WERI-Rb-1 (cell line): ENCODE measurements around the gene EPHA8.

Experiments used
- DNase-seq: peaks from one replicate; pipeline ENCODE4 v3.0.0-alpha.2; 2020
- H3K27ac ChIP-seq: fragments of 250-450 bp; sonication (Bioruptor Pico); 2 replicates; pipeline ENCODE4 v1.5.1; 2020; ENCODE audit warnings: mild to moderate bottlenecking, moderate library complexity
- H3K27me3 ChIP-seq: fragments of 250-450 bp; sonication (Bioruptor Pico); 2 replicates; pipeline ENCODE4 v1.5.1; 2021; ENCODE audit warnings: mild to moderate bottlenecking, low read depth, moderate library complexity; ENCODE audit not compliant: insufficient read depth, severe bottlenecking
- H3K36me3 ChIP-seq: fragments of 250-450 bp; sonication (Bioruptor Pico); 2 replicates; pipeline ENCODE4 v1.5.1; 2020; ENCODE audit warnings: mild to moderate bottlenecking, moderate library complexity
- H3K4me3 ChIP-seq: 2 replicates; pipeline ENCODE4 v1.5.1; 2011; ENCODE audit warnings: low read depth, mild to moderate bottlenecking, control low read depth, low read length
- H3K9me3 ChIP-seq: fragments of 250-450 bp; sonication (Bioruptor Pico); 2 replicates; pipeline ENCODE4 v1.5.1; 2021; ENCODE audit warnings: mild to moderate bottlenecking, moderate library complexity; ENCODE audit not compliant: severe bottlenecking
- CTCF ChIP-seq: IDR thresholded peaks from 2 replicates; pipeline ENCODE4 v1.5.1; 2011; ENCODE audit warnings: low read depth, mild to moderate bottlenecking, control low read depth, inconsistent platforms, low read length

EPHA8 gene

GRCh38 chr1:22562584-22563583 is at the start of gene EPHA8:
Gene EPHA8 (plus strand): TSS chr1:22563489. CDS start chr1:22563636, 147 bp downstream.
- H3K4me3 ChIP-seq = peak within 1 kb of the TSS; percentile 64
- peaks cover 4% of the 10 kb centered on the region for H3K36me3 ChIP-seq
- no peak within 1 kb of the TSS for H3K27ac ChIP-seq
- DNase-seq = peak; percentile 49
- TF ChIP-seq CTCF = no peak
- H3K27me3 ChIP-seq = no peaks in the 10 kb centered on the region
- no peaks in the 10 kb centered on the region for H3K9me3 ChIP-seq

GRCh38 chr1:22516906-22517571 is 46.2 kb upstream of the EPHA8 start:
- TF ChIP-seq CTCF = no peak
- peaks cover 96% of the 10 kb centered on the region for H3K36me3 ChIP-seq
- no peaks in the 10 kb centered on the region for H3K27me3 ChIP-seq

GRCh38 chr1:22517956-22518355 is 45.3 kb upstream of the EPHA8 start:
- no peak for DNase-seq

More at GRCh38 chr1:22516906-22517571, 46.2 kb upstream of the EPHA8 start:
- no peaks in the 10 kb centered on the region for H3K9me3 ChIP-seq
- no peak for DNase-seq
- no peak overlapping the region for H3K27ac ChIP-seq
- no peak overlapping the region for H3K4me3 ChIP-seq

GRCh38 chr1:22518379-22518778 is 44.9 kb upstream of the EPHA8 start:
- H3K36me3 ChIP-seq = peaks cover 87% of the 10 kb centered on the region
- DNase-seq = no peak

More at GRCh38 chr1:22517956-22518355, 45.3 kb upstream of the EPHA8 start:
- peaks cover 91% of the 10 kb centered on the region for H3K36me3 ChIP-seq
- H3K27ac ChIP-seq = no peak overlapping the region
- H3K27me3 ChIP-seq = no peaks in the 10 kb centered on the region
- H3K4me3 ChIP-seq = no peak overlapping the region
- H3K9me3 ChIP-seq = no peaks in the 10 kb centered on the region
- no peak for TF ChIP-seq CTCF

GRCh38 chr1:22520871-22521270 is 42.4 kb upstream of the EPHA8 start:
- Histone ChIP-seq H3K4me3 (no peak overlapping the region), H3K27ac (no peak overlapping the region), H3K36me3 (peaks cover 79% of the 10 kb centered on the region), H3K9me3 (no peaks in the 10 kb centered on the region), H3K27me3 (no peaks in the 10 kb centered on the region)
- no peak for DNase-seq
- TF ChIP-seq CTCF = no peak

More at GRCh38 chr1:22518379-22518778, 44.9 kb upstream of the EPHA8 start:
- H3K27me3 ChIP-seq = no peaks in the 10 kb centered on the region
- no peak overlapping the region for H3K27ac ChIP-seq
- no peak overlapping the region for H3K4me3 ChIP-seq
- no peak for TF ChIP-seq CTCF
- H3K9me3 ChIP-seq = no peaks in the 10 kb centered on the region
